GM12892 (cell line): ENCODE results near the gene STEAP1B.

Source experiments
- DNase-seq: peaks from one replicate; pipeline ENCODE4 v3.0.0; 2011; ENCODE audit not compliant: insufficient read length
- FAIRE-seq: peaks from 2 replicates; lab custom pipeline; 2011; peaks lifted over from hg19 to GRCh38; lab: Jason Lieb, UNC
- POLR2A ChIP-seq: IDR thresholded peaks from 2 replicates; pipeline ENCODE4 v1.6.1; 2011; ENCODE audit warnings: low read depth, low read length, control low read depth
- POLR2AphosphoS5 ChIP-seq: IDR thresholded peaks from 2 replicates; pipeline ENCODE4 v1.6.1; 2011; ENCODE audit warnings: low read depth, low read length, control low read depth
- TAF1 ChIP-seq: IDR thresholded peaks from 2 replicates; pipeline ENCODE4 v1.6.1; 2011; ENCODE audit warnings: low read depth, mild to moderate bottlenecking, control low read depth, low read length, borderline replicate concordance

Gene STEAP1B

DNA sequence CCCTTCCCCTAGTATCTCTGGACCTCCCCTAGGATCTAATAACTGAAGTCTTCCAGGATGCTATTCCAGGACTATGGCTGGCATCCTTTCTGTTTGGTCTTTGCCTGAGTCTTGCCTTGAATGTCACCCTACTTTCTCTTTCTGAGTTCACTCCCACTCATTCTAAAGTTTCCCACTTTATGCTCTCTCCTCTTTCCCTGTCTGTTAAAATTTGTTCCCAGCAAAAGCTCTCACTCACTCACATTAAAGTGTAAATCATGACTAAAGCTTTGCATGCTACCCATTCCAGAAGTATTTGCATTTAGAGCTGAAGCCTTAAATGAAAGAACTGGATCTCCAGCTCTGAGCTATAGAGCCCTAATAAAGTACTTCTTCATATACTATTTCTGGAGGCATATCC is 100.9 kb downstream of the STEAP1B start:
- DNase-seq (no peak), FAIRE-seq (no peak)
- TF ChIP-seq POLR2AphosphoS5, result no peak

DNA sequence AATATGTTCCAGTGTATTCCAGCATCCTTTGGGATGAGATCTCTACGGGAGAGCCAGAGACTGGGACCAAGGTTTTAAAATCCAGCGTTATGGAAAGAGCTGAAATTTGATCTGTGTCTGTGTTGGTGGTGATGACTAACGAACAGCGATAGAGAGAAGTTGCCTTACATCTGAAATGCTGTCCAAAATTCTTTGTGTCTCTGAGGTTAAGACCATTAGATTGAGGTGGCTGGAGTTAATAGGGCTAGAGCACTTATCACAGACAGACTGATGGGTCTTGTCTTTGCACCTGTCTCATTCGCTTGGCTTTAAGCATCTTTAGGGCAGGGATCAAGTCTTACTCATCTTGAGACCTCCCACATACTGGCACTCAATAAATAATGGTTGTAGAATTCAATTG is 102.0 kb downstream of the STEAP1B start:
- FAIRE-seq (no peak), DNase-seq (no peak)
- TF ChIP-seq POLR2A (no peak), TAF1 (no peak), POLR2AphosphoS5 (no peak)

DNA sequence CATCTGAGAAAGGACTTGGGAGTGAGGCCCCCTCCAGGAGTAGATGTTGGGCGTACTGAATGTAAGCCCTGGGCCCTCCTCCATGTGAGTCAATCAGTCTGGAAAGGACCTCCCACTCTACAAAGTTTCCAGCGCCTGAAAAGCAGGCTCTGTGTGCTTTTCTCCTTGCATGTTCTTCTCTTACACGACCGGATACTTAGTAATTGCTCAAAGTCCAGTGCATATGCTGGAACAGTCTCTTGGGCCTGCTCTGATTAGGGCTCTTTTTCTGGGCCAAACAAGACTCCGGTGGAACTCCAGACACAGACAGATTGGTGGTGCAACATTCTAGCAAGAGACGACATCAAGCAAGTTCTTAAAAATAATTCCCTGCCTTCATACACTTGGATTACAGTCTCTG is 104.8 kb downstream of the STEAP1B start:
- DNase-seq, result no peak
- FAIRE-seq, result no peak
- TF ChIP-seq POLR2A (no peak), TAF1 (no peak), POLR2AphosphoS5 (no peak)

DNA sequence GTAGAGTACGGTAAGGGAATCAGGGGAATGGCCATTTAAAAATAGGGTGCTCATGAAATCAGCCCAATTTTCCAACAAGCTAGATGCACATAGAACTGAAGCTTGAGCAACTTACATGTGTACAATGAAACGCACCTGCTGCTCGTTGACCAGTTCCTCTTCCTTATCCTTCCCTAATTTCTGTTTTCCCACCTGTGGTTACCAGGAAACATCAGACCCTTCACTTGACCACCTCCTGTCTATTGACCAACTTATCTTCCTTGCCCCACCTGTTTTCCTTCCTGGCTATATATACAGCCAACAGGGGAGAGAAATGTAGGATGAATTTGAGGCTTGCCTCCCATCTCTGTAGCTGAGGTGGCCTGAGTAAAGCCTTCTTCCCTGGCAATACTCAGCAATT is 105.2 kb downstream of the STEAP1B start:
- TF ChIP-seq POLR2A (no peak), TAF1 (no peak), POLR2AphosphoS5 (no peak)
- no peak for DNase-seq
- FAIRE-seq, result peak; percentile 9

DNA sequence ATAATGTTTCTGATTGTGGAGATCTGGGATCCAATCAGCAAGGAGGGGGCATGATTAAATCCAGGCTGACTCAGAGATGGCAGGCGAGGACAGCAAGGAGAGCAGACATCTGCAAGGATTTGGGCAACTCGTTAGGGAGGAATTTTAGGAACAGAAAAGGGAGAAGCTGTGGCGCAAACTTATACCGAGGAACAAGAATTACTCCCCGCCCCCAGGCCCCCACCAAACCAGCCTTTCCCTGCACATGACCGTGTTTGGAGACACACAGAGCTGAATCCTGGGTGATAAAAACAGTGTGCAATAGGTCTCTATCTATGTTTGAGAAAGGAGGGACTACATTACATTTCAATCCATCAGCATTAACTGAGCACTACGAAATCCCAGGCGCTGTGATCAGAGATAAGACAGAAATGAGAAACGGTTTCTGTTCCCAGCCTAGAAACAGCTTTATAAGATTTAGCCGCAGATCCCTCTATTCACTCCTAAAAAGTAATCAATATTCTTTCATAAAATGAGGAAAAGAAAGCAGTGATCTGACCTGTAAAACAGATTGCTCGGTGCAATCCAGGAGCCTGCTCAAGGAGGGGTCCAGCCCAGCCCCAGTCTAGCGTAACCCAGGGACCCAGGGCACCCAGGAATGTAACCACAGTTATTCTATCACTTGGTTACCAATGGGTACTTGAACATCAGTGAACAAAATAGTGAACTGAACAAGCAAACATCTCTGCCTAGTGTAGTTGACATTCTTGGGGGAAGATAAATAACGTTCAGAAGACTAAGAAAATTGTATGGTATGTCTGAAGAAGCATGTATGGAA is 105.9 kb downstream of the STEAP1B start:
- FAIRE-seq (no peak), DNase-seq (no peak)

DNA sequence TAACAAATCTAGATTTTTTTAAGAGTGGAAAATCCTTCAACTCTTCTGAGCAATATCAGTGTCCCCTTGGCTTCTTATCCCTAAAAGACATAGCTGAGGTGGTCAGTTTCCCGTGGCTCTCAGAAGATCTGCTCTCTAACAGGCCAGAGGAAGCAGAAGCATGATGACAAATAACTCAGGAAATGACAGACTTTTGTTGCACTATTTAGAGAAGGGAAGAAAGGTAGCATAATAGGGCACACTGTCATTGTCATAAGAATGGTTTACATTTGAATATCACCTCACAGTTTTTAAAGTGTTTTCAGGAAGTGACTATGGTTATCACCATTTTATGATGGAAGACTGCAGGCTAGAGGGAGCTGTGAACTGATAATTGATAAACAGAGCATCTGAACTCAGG is 109.5 kb downstream of the STEAP1B start:
- no peak for FAIRE-seq
- no peak for TF ChIP-seq POLR2A
- no peak for TF ChIP-seq TAF1
- no peak for TF ChIP-seq POLR2AphosphoS5
- DNase-seq, result no peak

More for the DNA sequence above, 105.9 kb downstream of the STEAP1B start:
- TF ChIP-seq TAF1 (no peak), POLR2A (no peak), POLR2AphosphoS5 (no peak)

DNA sequence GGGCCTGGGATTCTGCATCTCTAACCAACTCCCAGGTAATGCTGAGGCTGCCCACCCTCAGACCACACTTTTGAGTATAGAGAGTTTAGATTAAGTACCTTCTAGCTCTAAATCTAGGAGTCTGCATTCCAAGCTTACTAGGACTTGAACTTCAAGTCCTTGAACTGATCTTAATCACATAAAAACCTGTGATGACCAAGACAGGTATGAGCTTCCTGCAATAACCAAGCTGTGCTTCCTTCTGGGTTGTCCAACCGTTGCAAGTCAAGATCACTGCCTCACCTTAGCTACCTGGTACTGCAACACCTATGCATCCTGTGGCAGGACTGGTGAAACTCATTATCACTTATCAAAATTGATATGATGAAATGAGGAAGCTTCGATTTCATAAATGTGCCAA is 110.1 kb downstream of the STEAP1B start:
- no peak for TF ChIP-seq TAF1
- TF ChIP-seq POLR2AphosphoS5, result no peak
- TF ChIP-seq POLR2A, result no peak
- no peak for DNase-seq
- no peak for FAIRE-seq

DNA sequence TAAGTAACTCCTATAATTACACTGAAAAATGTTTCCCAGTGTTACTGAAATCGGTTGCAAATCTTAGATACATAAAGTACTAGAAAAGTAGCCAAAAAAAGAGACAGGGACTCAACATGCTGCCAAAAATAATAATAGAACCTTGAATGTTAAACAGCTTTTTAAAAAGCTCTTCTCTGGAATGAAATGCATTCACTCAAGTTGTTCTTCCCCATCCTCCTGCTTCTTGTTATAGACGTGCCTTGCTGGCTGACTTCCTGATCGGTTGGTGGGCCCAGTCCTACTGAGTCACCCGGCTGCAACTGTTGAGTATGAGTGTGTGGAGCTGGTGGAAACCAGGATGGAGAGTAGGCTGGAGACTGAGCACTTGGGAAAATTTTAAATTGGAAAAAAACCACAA is 112.4 kb downstream of the STEAP1B start:
- TF ChIP-seq POLR2AphosphoS5, result no peak
- no peak for TF ChIP-seq POLR2A
- TF ChIP-seq TAF1, result no peak
- FAIRE-seq (peak; percentile 67), DNase-seq (no peak)

DNA sequence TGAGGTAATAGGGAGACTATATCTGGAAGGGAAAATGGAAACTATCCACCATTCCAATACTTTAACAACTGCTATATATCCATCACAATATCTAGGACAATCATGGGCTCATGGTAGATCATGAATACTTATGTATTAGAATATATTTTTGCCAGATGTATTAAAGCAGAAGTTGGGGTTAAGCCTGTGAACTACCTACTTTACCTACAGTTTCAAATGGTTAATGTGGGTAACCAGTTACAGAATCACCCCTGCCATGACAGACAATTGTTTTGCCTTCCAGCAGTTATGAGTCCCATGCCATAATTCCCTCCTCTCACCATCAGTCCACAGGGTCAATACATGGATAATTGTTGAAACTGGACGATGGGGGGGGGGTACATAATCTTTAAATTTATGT is 113.1 kb downstream of the STEAP1B start:
- TF ChIP-seq TAF1, result no peak
- TF ChIP-seq POLR2AphosphoS5, result no peak
- TF ChIP-seq POLR2A, result no peak
- FAIRE-seq, result peak; percentile 87
- DNase-seq, result no peak

DNA sequence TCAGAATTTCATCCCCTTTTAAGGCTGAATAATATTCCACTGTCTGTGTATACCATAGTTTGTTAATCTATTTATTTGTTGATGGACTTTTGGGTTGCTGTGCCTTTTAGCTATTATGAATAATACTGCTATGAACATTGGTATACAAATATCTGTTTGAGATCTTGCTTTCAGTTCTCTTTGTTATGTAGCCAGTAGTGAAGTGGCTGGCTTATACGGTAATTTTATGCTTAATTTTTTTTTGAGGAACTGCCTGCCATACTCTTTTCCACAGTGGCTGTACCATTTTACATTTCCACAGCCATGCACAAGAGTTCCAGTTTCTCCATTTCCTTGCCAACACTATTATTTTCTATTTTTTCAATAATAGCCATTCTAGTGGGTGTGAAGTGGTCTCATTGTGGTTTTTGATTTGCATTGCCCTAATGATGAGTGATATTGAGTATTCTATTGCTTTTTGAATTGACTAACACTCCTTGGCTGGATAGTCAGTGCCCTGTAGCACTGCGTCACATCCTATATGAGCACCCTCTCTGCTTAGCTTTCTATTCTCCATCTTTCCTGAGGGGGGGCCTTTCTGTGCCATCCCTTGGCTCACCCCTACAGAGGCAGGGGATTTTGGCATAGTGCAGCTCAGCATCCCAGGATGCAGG is 113.7 kb downstream of the STEAP1B start:
- DNase-seq (no peak), FAIRE-seq (peak; percentile 53)
- TF ChIP-seq POLR2AphosphoS5 (no peak), TAF1 (no peak), POLR2A (no peak)

DNA sequence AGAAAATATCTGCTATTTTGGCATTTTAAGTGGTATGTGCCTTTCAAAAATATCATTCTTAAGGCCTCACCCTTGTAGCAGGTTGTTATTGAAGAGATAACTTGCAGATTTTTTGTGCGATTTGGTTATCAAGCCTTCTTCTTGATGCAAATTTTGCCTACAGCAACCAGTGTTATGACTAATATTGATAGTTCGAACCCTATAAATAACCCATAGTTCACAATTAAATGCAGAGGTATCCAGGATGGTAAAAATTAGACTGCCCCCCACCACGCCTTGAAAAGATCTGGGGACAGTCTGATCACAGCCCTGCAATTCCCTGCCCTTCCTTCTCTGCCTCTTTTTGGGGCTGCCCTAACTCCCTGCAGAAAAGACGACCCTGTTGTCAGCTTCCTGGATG is 114.7 kb downstream of the STEAP1B start:
- TF ChIP-seq POLR2AphosphoS5 (no peak), TAF1 (no peak), POLR2A (no peak)
- DNase-seq, result no peak
- peak; percentile 91 for FAIRE-seq

DNA sequence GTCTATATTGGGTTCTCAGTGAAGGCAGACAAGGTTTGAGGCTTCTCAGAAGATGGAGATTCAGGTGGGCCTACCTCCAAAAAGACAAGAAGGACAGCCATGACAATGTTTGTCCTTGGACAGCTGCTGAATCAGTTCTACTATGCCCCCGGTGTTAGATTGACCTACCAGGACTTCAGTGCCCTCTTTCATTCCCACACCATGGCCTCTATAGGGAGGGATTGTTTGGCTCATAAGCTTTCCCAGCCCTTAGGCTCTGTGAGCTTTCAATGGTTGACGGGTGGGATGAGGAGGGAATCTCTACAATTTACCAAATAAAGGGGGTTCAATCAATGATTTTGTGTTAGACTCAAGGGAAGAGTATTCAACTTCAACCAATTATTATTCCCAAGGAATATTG is 119.7 kb downstream of the STEAP1B start:
- DNase-seq (no peak), FAIRE-seq (no peak)
- TF ChIP-seq TAF1, result no peak
- no peak for TF ChIP-seq POLR2AphosphoS5
- no peak for TF ChIP-seq POLR2A
